NCI-H1436 treated with DMSO at 0.1 percent for 48 hours (cell line): ENCODE data around the gene OLIG1.

Source experiments
- DNase-seq: peaks from one replicate; lab custom pipeline; 2025; lab: John Stamatoyannopoulos, UW

OLIG1 gene

DNA sequence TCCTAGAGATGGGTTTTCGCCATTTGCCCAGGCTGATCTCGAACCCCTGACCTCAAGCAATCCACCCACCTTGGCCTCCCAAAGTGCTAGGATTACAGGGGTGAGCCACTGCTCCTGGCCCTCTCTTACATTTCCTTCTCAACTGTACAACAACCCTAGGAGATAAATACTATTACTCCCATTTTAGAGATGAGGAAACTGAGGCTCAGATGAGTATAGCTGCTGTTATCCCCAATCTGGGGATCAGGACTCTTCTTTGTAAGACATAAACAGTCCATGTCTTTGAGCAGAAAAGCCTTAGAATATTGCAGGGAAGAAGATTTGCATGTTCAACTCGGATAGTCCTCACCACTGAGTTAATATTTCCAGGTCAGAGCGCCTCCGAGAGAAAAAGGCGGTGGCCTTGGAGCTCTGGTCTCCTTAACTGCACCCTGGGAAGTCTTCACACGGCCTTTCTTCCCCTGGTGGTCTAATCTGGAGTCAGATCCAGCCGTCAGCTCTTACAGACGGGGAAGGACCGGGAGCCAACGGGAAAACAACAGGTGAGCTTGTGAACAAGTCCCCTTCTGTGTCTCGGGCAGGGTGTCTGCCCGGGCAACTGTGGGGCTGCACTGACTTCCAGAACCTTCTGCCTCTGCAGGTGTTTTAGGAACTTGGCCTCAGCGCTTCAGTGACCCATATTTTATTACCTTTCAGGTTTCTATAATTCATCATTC is 5.9 kb upstream of the OLIG1 start:
- DNase-seq = no peak

DNA sequence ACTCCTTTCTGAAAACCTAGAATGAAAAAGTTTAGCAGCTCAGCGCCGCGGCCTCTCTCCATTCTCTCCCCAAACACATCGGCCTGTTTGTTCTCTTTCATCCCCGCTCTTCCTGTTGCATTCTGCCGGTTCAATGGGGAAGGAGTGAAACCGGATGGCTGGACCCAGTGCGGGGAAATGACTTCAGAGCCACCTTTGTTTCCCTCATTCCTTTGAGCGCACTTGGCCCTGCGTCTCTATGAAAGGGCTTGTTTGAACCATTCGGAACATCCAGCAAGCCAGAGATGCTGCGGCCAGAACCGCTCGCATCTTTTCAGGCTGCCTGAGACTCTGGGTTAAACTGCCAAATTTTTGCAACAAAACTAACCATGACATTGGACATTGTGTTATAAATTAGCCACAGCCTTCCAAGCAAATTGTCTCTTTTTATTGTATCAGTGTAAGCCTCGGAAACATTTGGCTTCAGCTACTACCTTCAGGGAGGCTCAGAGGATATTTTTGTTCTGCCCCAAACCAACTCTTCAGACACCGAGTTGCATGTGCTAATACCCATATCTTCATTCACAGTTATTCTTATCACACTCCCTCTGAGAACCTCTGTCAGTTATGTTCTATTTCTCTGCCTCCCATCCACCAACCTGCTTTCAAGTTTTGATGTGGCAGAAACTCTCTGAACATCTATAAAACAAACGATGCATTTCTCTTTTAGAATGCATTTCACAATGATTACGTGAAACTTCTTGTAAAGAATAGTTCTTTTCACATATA is 5.1 kb upstream of the OLIG1 start:
- no peak for DNase-seq

DNA sequence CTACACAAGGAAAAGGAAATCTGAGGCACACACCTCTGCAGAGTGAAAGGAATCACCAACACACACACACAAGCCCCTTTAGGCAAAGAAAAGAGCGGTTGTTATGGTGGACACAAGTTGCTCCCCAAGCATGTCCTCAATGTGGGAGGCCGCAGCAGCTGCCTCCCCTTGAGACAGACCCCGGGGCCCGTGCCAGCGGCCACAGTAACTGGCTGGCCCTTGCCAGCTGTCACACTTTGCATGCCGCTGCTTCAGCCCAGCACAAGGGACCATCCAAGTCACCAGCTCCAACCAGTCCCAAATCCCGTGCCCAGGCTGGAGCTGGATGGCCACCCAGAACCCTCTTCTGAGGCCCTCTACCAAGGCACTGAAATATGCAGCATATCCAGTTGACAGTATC is 2.9 kb upstream of the OLIG1 start:
- DNase-seq = no peak

DNA sequence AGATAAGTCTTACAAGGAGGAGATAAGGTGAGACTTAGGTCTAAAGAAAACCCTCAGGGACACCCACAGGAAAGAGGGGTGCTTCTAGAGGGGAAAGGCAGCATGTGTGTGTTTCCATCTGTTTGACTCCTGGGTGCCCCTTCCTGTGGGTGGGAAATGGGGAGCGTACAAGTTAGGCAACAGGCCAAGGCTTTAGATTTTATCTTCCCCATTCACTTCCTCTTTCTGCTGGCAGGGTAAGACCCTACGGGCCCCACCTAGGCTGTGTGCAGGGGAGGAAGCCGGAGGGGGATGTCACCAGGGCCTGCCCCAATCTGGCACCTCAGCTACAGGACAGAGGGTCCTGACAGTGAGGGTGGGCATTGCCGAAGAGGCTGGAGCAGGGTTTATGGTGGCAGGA is 2.5 kb upstream of the OLIG1 start:
- no peak for DNase-seq

- no peak for DNase-seq
Observed at GRCh38 chr21:33069243-33069642, 698 bp upstream of the OLIG1 start.

DNA sequence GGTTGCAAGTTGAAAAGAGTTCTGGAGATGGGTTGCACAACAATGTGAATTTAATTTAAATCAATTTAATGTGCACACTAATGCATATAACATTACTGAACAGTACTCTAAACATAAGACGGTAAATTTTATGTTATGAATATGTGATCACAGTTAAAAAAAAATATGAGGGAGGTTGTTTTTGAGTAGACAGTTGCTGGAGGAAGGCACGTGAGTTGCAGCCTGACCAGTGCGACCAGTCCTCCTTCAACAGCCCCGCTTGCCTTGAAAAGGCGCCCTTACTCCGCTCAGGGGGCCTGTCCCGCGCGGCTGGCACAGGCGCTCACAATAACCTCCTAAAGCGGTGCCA is 322 bp upstream of the OLIG1 start:
- DNase-seq = no peak

DNA sequence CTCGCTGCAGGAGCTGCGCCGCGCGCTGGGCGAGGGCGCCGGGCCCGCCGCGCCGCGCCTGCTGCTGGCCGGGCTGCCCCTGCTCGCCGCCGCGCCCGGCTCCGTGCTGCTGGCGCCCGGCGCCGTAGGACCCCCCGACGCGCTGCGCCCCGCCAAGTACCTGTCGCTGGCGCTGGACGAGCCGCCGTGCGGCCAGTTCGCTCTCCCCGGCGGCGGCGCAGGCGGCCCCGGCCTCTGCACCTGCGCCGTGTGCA is 730 bp downstream of the OLIG1 start:
- DNase-seq = no peak

GRCh38 chr21:33070998-33071769 is 1.2 kb downstream of the OLIG1 start:
- no peak for DNase-seq

DNA sequence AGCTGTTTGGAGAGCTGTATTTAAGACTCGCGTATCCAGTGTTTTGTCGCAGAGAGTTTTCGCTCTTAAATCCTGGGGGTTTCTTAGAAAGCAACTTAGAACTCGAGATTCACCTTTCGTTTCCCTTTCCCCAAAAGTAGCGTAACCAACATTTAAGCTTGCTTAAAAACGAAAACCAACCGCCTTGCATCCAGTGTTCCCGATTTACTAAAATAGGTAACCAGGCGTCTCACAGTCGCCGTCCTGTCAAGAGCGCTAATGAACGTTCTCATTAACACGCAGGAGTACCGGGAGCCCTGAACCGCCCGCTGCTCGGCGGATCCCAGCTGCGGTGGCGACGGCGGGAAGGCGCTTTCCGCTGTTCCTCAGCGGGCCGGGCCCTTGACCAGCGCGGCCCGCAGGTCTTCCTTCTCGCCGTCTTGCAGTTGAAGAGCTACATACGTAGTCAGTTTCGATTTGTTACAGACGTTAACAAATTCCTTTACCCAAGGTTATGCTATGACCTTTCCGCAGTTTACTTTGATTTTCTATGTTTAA is 1.9 kb downstream of the OLIG1 start:
- no peak for DNase-seq

GRCh38 chr21:33073636-33074035 is 3.7 kb downstream of the OLIG1 start:
- DNase-seq = no peak

GRCh38 chr21:33075128-33075527 is 5.2 kb downstream of the OLIG1 start:
- no peak for DNase-seq

- DNase-seq = no peak
Observed at GRCh38 chr21:33075596-33076195, 5.8 kb downstream of the OLIG1 start.

GRCh38 chr21:33076600-33077329 is 6.8 kb downstream of the OLIG1 start:
- DNase-seq = no peak

- DNase-seq = no peak
Observed at GRCh38 chr21:33078907-33079582, 9.1 kb downstream of the OLIG1 start.

DNA sequence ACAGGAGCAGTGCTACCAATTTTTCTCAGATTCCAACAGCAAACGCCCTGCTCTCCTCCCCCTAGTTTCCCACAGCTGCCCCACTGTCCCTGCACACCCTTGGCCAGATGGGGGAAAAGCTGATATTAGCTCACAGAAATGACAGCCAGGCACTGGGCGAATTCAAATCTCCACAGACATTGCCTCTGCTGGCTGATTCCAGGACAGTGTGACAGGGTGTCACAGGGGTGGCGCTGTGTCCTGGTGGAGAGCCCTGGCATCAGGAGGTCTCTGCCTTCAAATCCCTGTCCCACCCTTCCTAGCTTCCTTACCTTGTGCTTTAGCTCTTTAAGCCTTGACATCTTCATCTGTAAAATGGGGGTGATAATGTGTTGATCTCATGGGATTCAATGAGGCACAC is 10.4 kb downstream of the OLIG1 start:
- DNase-seq = no peak

DNA sequence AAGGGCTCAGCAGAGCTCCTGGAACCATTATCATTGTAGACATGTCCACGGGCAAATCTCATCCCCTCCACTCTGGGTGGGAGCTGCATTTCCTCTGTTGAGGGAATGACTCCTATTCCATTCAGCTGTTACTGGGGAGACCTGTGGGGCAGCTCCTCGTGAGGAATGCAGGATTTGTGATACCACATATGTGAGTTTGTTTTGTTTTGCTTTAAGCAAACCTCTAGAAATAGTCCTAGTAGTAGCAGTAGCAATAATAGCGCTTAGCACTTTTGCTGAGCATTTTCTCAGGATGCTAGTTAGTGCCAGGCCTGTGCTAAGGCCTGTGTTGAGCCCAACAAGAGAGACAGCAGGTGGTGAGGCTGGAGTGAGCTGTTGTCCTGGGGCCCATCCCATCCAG is 10.8 kb downstream of the OLIG1 start:
- no peak for DNase-seq

GRCh38 chr21:33088384-33088783 is 18.4 kb downstream of the OLIG1 start:
- DNase-seq = no peak

DNA sequence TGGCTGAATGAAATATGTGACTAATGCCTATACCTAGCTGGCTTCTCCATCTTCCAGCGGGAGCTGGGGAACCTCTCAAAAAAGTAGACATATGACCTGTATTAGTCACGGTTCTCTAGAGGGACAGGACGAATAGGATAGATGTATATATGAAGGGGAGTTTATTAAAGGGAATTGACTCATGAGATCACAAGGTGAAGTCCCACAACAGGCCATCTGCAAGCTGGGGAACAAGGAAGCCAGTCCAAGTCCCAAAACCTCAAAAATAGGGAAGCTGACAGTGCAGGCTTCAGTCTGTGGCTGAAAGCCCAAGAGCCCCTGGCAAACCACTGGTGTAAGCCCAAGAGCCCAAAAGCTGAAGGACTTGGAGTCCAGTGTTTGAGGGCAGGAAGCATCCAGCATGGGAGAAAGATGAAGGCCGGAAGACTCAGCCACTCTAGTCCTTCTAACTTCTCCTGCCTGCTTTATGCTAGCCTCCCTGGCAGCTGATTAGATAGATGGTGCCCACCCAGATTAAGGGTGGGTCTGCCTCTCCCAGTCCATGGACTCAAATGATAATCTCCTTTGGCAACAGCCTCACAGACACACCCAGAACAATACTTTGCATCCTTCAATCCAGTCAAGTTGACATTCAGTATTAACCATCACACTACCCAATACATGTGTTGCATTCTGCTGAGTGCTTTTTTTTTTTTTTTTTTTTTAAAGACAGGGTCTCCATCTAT is 19.6 kb downstream of the OLIG1 start:
- DNase-seq = no peak

GRCh38 chr21:33096426-33096825 is 26.5 kb downstream of the OLIG1 start:
- no peak for DNase-seq

DNA sequence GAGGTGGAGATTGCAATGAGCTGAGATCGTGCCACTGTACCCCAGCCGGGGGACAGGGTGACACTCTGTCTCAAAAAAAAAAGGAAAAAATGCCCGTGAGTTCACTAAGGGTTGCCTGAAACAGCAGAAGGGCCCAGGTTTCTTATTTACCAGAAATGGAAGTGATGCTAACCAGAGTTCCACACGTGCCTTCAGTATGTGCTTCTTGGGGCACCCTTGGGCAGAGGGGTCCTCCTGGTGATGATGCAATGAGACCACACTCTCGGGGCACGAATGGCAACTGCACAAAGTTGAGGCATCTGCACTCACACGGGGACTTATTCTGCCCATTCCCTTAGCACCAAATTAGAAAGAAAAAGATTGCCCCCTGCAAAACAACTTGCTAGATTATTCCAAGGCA is 29.2 kb downstream of the OLIG1 start:
- DNase-seq = no peak
